SW480 (cell line): Measurements from ENCODE around the gene PCDHA11.
"Not testable (repeated sequence)": the region's sequence is repeated elsewhere in the genome, so short reads cannot be mapped to it uniquely, and the experiment has no call there.

Source experiments
- DNase-seq: peaks from one replicate; pipeline ENCODE4 v3.0.0-alpha.2; 2016; ENCODE audit warnings: low spot score

PCDHA11 gene

GRCh38 chr5:140868721-140869554 lies at the start of gene PCDHA11:
PCDHA11 (plus strand) TSS chr5:140868957; CDS start chr5:140869104, 147 bp downstream.
- DNase-seq = peak; percentile 22

- no peak for DNase-seq
These were observed 47.1 kb upstream of the PCDHA11 start, which contains the start of gene PCDHA5 for GRCh38 chr5:140821375-140822280. PCDHA5 (plus strand) TSS chr5:140821613.

- no peak for DNase-seq
These were observed 46.5 kb upstream of the PCDHA11 start for GRCh38 chr5:140822281-140822629.

- DNase-seq = not testable (repeated sequence)
These were observed 45.8 kb upstream of the PCDHA11 start for GRCh38 chr5:140822969-140823368.

- DNase-seq = no peak
These were observed 45.3 kb upstream of the PCDHA11 start for GRCh38 chr5:140823475-140823874.

GRCh38 chr5:140827704-140828361 lies 40.9 kb upstream of the PCDHA11 start, which contains the start of gene PCDHA6:
PCDHA6 (plus strand) TSS chr5:140827960; CDS start chr5:140828092, 132 bp downstream.
- no peak for DNase-seq

- DNase-seq = no peak
These were observed 40.4 kb upstream of the PCDHA11 start for GRCh38 chr5:140828362-140828737.

GRCh38 chr5:140829511-140830501 lies 39.0 kb upstream of the PCDHA11 start:
- not testable (repeated sequence) for DNase-seq

- no peak for DNase-seq
These were observed 34.8 kb upstream of the PCDHA11 start, which contains the start of gene PCDHA7 for GRCh38 chr5:140833993-140834392. PCDHA7 (plus strand) TSS chr5:140834269; CDS start chr5:140834384, 115 bp downstream.

GRCh38 chr5:140834439-140835008 lies 34.2 kb upstream of the PCDHA11 start:
- not testable (repeated sequence) for DNase-seq

GRCh38 chr5:140835622-140836510 lies 32.9 kb upstream of the PCDHA11 start:
- DNase-seq = no peak

- DNase-seq = peak; percentile 32
These were observed 27.5 kb upstream of the PCDHA11 start, which contains the start of gene PCDHA8 for GRCh38 chr5:140840978-140841962. PCDHA8 (plus strand) TSS chr5:140841187; CDS start chr5:140841322, 135 bp downstream.

GRCh38 chr5:140842798-140843733 lies 25.7 kb upstream of the PCDHA11 start:
- DNase-seq = no peak

- DNase-seq = not testable (repeated sequence)
These were observed 20.3 kb upstream of the PCDHA11 start, which contains the start of gene PCDHA9 for GRCh38 chr5:140848139-140849102. PCDHA9 (plus strand) TSS chr5:140848382; CDS start chr5:140848496, 114 bp downstream.

- DNase-seq = not testable (repeated sequence)
These were observed 18.7 kb upstream of the PCDHA11 start for GRCh38 chr5:140849831-140850634.
